ENCODE data around the gene MAML3.

The MAML3 gene

DNA sequence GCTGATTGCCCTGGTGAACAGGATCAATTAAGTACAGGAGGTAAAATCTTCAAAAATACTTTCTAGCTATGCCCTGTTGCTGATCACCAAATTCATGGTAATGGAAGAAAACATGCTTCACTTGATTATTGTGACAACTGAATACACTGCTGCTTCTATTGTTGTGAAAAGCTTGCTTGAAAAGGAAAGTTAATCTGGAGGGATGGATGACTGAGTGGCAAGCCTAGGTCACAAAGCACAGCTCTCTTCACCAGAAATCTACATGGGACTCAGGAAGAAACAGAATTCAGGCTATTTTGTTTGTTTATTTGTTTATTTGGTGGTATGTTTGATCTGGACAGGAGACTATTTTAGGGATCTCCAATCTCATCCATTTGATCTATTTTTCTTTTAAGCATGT lies 306.4 kb downstream of the MAML3 start:
- no peak overlapping the region for H3K4me3 ChIP-seq (ENCODE audit: low read depth, low read length)
- DNase-seq (ENCODE audit: low read depth) = no peak
- TF ChIP-seq, protein P1, sequence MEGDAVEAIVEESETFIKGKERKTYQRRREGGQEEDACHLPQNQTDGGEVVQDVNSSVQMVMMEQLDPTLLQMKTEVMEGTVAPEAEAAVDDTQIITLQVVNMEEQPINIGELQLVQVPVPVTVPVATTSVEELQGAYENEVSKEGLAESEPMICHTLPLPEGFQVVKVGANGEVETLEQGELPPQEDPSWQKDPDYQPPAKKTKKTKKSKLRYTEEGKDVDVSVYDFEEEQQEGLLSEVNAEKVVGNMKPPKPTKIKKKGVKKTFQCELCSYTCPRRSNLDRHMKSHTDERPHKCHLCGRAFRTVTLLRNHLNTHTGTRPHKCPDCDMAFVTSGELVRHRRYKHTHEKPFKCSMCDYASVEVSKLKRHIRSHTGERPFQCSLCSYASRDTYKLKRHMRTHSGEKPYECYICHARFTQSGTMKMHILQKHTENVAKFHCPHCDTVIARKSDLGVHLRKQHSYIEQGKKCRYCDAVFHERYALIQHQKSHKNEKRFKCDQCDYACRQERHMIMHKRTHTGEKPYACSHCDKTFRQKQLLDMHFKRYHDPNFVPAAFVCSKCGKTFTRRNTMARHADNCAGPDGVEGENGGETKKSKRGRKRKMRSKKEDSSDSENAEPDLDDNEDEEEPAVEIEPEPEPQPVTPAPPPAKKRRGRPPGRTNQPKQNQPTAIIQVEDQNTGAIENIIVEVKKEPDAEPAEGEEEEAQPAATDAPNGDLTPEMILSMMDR (IDR thresholded peaks at IDR 0.05; ENCODE audit: low read depth, low read length, missing control alignments) = no peak

DNA sequence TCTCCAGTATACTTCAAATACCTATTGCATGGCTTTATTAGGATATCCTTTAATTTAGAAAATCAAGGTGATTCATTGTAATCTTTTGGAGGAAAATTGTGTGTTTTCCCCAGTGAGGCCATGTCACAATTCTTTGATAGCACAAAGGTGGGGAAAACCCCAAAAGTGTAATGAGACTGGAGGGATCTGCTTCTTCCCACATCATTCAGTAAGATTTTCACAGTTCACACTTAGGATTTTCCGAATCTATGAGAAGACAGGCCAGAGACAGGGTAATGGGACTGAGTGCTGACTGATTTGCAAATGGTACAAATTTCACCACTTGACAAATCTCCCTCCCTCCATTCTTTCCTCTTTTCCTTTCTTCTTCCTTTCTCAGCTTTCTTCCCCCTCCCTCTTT lies 307.2 kb downstream of the MAML3 start:
- DNase-seq (ENCODE audit: low read depth) = no peak
- TF ChIP-seq, protein P1 (IDR thresholded peaks at IDR 0.05; ENCODE audit: low read depth, low read length, missing control alignments) = no peak

DNA sequence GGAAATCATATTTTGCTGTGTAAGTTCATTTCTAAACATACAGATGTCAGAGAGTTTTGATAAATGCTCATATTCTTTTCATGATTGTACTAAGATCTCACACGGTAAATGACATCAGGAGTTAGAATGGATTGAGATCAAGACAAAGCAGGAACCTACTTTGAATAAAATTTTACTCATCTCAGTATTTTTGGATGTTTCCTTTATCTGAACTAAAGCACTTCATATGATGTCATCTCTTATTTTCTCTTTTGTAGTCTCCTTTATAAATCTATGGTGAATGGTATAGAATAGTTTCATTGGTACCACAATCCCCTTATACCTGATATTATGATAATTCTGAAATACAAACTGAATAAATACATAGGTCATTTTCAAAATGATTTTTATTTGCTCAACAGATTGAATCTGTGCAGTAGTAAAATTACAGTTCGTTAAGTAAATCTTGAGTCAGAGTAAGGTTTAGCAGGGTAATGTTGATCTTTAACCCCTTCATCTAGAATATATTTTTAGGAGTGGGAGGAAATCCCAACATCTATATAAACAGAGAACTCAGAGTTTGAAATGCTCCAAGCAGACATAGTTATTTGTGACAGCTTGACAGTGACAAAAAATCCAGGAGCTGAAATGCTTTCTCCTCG lies 308.4 kb downstream of the MAML3 start:
- H3K4me3 ChIP-seq (ENCODE audit: low read depth, low read length) = no peak overlapping the region
- TF ChIP-seq, protein P1 (IDR thresholded peaks at IDR 0.05; ENCODE audit: low read depth, low read length, missing control alignments) = no peak
- no peak for DNase-seq (ENCODE audit: low read depth)

More for the DNA sequence above, 307.2 kb downstream of the MAML3 start:
- H3K4me3 ChIP-seq (ENCODE audit: low read depth, low read length) = no peak overlapping the region

DNA sequence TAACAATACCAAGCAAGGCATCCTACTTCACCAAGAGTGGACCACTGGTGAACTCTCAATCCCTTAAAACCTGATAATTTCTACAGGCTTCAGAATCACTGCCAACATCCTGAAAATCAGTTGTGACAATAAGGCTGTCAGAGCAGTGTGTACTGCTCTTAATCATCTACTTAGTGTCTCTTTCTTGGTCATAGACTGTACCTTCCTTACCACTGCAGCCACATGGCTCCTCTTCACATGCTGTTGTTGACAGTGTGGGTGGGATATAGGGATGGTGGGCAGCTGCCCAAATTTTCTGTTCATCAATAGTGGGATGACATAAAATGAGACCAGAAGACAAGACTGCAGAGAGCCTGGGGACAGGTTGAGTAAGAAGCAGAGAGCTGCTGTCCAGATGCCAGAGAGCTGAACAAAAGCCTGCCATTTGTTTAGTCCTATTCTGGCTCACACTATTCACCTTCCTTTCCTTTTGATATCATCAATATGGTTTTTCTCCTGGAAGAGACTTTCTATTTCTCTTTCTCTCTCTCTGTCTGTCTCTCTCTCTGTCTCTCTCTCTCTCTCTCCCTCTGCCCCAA lies 309.4 kb downstream of the MAML3 start:
- TF ChIP-seq, protein P1 (IDR thresholded peaks at IDR 0.05; ENCODE audit: low read depth, low read length, missing control alignments) = no peak
- no peak overlapping the region for H3K4me3 ChIP-seq (ENCODE audit: low read depth, low read length)
- DNase-seq (ENCODE audit: low read depth) = no peak

DNA sequence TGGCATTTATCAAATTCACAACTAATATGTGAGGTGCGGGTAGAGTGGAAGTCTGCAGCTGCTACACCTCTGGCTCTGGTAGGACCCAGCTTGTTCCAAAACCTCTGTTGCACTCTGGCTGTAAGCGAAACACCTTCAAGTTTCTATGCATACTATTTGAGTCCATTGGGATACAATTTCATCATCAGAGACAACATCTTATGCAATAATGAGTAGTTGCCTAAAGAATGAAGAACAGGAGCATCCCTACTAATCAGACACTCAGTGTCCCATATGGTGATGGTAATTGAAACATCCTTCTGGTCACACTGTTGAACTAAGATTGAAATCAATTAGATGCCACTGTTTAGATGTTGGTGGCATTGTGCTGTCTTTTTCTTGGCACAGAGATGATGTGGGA lies 309.9 kb downstream of the MAML3 start:
- TF ChIP-seq, protein P1 (IDR thresholded peaks at IDR 0.05; ENCODE audit: low read depth, low read length, missing control alignments) = no peak
- no peak overlapping the region for H3K4me3 ChIP-seq (ENCODE audit: low read depth, low read length)
- DNase-seq (ENCODE audit: low read depth) = no peak

DNA sequence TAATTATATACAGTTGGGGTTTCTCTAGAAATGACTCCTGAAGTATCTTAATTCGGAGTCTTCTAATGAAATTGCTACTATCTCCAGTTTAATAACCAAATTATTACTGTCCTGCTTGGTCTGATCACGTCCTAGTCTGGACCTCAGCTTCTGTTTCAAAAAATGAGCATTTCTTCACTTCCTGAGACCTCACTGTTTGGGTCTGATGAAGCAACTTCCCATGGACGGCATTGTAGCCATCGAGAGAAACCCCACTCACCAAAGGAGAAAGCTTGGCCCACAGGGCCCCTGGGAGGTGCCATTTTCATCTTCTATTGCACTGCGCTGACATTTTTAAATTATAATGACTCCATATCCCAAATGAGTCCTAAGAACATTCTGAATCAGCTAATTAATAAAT lies 310.3 kb downstream of the MAML3 start:
- no peak overlapping the region for H3K4me3 ChIP-seq (ENCODE audit: low read depth, low read length)
- no peak for DNase-seq (ENCODE audit: low read depth)
- TF ChIP-seq, protein P1 (IDR thresholded peaks at IDR 0.05; ENCODE audit: low read depth, low read length, missing control alignments) = no peak
